GM21737 (cell line): ENCODE results near the gene TECTB.
"Not testable (repeated sequence)": the region's sequence is repeated elsewhere in the genome, so short reads cannot be mapped to it uniquely, and the experiment has no call there.

Experiments
- ATAC-seq: cut with Tn5 transposase; IDR thresholded peaks from one replicate; pipeline ENCODE4 v1.9.1; 2021; ENCODE audit warnings: mild to moderate bottlenecking, moderate library complexity; ENCODE audit not compliant: unreplicated experiment

Gene TECTB

DNA sequence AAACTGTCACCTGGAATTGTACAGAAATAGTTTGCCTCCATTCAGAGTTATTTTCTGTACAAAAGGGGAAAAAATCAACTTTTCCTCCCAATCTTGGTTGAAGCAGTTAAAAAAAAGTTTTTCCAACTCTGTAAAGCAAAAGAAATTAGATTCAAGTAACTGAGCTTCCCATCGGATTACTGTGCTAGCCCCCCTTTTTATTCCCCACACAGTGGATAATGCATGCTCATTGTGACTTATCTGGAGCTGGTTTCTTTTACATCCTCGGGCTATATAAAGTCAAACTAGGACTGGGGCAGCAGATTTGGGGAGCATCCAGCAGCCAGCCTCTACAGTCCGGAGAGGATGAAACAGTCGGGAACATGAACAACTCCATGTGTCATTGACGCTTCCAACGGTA, at the start of gene TECTB:
Gene TECTB (plus strand): TSS at position 301 of the 400 bp plus-strand sequence. CDS start 335 bp downstream, outside the sequence.
- no peak for ATAC-seq

DNA sequence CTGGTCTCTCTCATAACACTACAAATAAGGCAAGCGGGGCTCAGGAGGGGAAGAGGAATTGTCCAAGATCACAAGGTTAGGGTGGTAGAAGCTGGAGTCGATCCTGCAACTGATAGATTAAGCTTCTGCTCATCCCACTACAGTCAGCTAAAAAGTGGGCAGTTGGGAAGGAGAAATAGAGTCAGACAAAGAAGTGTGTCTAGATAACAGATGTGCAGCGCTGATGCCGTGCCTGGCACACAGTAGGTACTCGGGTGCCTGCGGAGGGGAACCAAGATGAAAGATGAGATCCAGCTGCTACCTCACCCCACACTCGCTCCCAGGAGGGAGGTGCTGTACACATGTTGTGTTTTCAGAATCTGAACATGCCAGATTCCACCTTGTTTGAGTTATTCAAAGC, 48.1 kb upstream of the TECTB start:
- no peak for ATAC-seq

DNA sequence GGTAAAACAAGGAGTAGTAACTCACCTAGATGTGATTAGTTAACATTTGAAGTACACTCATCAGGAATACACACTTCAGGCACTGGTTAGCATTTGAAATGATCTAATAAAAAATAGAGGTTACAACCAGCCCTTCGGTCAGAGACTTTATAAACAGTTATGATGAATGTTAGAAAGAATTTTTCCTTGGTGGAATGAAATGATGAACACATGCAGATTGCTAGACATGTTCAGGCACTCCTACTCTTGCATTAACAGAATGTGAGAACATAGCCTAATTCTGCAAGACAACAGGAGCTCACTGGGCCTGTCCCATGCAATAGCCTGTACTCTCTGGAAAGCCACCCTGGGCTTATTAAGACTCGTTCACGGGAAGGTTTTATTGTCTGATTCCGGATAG, 47.3 kb upstream of the TECTB start:
- ATAC-seq, result no peak

DNA sequence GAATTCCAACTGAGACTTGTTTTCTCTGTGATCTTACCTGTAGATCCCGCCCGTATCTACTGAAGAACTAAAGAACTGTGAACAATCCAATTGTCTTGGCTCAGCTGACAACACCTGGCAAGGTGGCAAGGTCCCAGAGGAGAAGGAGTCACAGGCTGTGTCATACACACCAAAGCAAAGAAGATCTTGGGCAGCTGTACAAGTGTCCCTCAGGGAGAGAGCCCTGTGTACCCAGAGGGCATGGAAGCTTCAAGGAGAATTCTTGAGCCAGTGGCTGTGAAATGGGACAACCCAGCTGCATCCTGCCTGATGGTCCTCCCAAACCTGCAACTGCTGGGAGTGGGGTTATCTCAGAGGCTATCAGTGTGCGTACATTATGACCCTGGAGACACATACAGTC, 46.7 kb upstream of the TECTB start:
- ATAC-seq, result no peak

DNA sequence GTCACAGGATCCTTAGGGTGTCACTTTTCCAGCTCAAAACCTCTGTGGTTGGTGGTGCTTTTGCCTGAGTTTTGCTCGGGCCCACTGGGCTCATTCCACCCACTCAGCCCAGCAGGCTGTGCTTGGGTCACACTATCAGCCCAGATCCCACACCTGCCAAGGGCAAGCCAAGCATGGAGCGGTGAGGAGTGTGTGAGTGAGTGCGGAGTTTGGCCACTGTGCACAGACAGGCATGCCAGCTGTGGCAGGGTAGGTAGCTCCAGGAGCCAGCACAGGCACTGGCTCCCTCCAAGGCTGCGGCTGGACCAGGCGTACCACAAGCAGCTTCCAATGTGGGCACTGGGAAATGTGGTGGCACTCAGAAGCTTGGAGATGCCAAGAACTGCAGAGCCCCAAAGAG, 43.9 kb upstream of the TECTB start:
- no peak for ATAC-seq

DNA sequence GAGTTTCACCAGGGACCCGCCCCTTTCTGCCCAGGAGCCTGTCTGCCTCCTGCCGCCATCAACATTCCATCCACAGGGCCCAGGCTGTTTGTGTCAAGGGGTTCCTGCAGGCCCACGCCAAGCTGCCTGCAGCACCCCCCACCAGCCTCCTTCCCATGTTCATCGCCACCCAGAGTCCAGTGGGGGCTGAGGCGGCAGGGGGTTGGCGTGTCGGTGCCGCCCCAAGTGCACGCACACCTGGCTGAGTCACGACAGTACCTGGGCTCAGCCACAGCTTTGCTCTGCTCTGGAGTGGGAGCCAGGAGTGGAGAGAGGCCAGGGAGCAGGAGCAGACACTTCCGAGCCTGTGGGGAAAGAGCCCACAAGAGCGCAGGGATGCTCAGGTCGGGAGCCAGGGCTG, 42.8 kb upstream of the TECTB start:
- no peak for ATAC-seq

DNA sequence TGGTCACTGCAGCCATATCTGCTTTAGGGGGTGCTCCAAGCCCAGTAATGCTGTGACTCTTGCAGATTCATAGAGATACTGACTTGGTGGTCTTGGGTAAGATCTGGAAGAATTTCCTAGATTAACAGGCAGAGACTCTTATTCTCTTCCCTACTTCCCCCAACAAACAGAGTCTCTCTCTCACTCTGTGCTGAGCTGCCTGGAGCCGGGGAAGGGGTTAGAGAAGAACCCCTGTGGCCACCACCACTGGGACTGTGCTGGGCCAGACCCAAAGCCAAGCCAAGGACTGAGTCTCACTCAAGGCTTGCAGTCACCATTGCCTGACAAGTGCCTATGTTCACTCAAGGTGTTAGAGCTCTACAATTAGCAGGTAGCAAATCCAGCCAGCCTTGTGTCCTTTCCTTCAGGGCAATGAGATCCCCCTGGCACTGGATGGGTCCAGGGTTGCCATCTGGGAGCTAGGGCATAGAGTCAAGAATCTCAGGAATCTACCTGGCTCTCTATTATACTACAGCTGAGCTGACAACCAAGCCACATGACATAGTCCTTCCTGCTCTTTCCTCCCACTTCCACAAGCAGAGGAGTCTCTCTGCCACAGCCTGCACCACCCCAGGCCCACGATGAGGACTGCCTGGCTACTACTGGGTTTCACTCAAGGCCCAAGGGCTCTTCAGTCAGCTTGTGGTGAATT, 41.4 kb upstream of the TECTB start:
- ATAC-seq, result no peak

DNA sequence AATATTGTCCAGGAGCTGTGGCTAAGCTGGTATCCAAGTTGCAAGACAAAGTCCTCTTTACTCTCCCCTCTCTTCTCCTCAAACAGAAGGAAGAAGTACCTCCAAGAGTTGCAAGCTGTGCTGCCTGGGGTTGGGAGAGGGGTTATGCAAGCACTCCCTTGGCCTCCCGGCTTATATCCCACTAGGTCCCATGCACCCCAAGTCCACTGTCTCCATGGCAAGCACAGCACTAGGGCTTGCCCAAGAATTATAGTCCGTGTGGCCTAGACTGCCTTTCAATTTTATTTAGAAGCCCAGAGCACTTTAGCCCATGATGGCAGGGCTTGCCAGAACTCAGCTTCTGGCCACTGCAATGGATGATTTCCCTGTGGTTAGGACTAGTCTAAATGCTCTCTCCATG, 40.4 kb upstream of the TECTB start:
- ATAC-seq, result no peak

DNA sequence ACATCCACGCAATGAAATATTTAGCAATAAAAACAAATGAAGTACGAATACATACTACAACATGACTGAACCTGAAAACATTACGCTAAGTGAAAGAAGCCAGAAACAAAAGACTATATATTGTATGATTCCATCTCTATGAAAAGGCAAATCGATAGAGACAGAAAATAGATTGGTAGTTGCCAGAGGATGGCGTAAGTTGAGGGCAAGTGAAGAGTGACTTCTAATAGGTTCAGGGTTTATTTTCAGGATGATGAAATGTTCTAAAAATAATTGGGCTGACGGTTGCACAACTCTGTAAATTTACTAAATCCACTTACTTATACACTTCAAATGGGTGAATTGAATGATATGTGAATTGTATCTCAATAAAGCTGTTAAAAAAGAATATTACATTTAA, 39.5 kb upstream of the TECTB start:
- no peak for ATAC-seq

- no peak for ATAC-seq
Measured at GRCh38 chr10:112244197-112244596, 39.0 kb upstream of the TECTB start.

GRCh38 chr10:112247791-112248190, 35.4 kb upstream of the TECTB start:
- no peak for ATAC-seq

DNA sequence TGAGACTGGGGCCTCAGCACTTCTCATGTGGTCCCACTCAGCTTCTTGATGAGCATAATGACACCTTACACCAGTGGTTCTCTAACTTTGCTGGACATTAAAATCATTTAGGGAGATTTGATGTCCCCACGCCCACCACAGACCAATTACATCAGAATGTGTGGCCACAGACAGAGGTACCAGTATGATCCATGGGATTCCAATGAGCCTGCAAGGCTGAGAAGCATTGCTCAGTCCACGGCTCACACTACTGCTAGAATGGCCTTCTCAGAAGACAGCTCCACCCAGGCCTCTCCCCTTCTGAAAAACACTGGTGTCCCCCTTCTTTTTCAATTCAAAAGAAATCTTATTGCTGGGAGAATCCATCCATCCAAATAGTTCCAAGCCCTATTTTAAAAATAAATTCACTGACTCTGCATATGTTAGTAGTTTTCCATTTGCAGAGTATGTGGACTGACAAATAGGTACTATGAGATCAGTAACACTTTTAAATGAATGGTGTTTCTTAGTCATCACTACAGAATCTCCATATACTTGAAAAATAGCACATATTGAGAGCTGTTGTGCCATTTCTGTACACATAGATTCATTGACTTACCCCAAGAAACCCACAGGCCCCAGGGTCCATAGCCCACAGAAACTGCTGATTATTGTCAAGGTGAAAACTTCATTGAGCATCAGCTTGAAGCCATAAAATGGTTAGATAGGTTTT, 34.5 kb upstream of the TECTB start:
- ATAC-seq, result no peak

- no peak for ATAC-seq
Measured at GRCh38 chr10:112249722-112250121, 33.5 kb upstream of the TECTB start.

DNA sequence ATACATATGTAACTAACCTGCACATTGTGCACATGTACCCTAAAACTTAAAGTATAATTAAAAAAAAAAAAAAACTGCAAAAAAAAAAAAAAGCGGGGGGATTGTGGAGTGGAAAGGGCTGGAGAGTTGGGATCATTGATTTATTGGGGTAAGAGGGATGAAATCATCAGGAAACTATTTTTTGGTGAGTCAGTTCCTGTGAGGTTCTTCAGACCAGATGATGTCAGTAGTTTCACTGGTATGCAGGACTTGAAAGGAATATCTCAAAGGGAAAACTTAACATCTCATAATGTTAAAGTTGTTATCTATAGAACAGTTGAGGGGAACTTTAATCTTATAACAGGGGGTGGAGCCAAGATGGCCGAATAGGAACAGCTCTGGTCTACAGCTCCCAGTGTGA, 32.6 kb upstream of the TECTB start:
- no peak for ATAC-seq

- ATAC-seq, result not testable (repeated sequence)
Measured at GRCh38 chr10:112251238-112251637, 32.0 kb upstream of the TECTB start.

GRCh38 chr10:112258407-112258806, 24.8 kb upstream of the TECTB start:
- no peak for ATAC-seq

- ATAC-seq, result no peak
Measured at GRCh38 chr10:112259688-112260087, 23.5 kb upstream of the TECTB start.

DNA sequence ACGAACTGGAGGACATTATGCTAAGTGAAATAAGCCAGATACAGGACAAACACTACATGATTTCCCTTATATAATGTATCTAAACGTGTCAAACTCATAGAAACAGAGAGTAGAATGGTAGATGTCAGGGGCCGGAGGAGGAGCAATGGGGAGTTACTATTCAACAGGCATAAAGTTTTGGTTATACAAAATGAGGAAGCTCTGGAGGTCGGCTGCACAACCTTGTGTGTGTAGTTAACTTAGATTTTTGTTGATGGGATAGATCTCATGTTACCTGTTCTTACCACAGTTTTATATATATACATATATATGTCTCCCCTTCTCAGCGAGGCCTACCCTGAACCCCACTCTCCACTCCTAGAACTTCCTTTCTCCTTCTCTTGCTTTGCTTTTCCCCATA, 22.4 kb upstream of the TECTB start:
- no peak for ATAC-seq

DNA sequence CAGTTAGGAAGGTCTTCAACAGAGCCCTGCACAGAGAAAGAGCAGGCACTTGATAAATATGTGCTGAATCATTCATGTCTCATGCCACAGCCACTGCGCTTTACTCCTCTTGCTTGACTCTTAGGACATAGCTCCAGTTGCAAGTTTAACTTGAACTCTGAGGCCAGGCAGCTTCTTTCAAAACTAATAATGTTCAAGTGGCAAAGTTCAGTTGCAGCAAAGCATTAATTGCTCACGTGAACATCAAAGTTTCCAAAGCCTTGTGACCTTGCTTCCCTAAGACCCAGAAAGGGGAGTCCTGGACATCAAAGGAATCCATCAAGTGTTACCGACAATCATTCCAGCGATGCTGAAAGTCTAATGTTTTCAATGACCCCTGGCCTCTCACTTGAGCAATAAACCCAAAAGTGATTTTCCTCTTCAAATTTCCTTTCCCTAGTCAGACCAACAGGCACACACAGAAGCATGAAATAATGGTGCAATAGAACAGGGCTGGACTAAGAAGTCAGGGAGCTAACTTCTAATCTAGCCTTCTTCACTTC, 21.8 kb upstream of the TECTB start:
- ATAC-seq, result no peak

GRCh38 chr10:112262546-112262945, 20.7 kb upstream of the TECTB start:
- no peak for ATAC-seq

DNA sequence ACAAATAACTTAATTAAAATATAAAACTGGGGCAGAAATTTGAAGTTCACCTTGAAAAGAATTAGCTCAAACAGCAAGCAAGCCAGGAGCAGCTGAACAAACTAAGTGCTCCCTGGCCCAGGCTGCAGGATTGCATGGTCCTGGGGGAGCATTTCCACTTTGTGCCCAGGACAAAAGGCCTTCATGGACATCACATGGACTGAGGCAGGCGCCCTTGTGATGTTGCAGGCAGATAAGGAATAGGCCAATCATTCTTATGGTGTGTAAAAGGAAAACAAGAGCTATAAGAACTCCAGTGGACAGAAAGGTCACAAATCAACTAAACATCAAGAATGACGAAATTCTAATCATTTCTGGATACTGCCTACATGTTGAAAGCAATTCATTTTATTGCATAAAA, 17.5 kb upstream of the TECTB start:
- ATAC-seq, result no peak

- ATAC-seq, result no peak
Measured at GRCh38 chr10:112269266-112269665, 13.9 kb upstream of the TECTB start.
